Activated naive CD8-positive, alpha-beta T cell (primary cell): Measurements from ENCODE around the gene PHKB.
"Not testable (repeated sequence)": the region's sequence is repeated elsewhere in the genome, so short reads cannot be mapped to it uniquely, and the experiment has no call there.

ENCODE experiments used
- H3K27ac Mint-ChIP-seq: one replicate; pipeline ENCODE4 v1.8.0; 2021; ENCODE audit warnings: mixed read lengths
- H3K27me3 Mint-ChIP-seq: one replicate; pipeline ENCODE4 v1.8.0; 2021; ENCODE audit warnings: mixed read lengths
- H3K36me3 Mint-ChIP-seq: one replicate; pipeline ENCODE4 v1.8.0; 2021; ENCODE audit warnings: mixed read lengths
- H3K4me1 Mint-ChIP-seq: one replicate; pipeline ENCODE4 v1.8.0; 2021; ENCODE audit warnings: low read depth, mixed read lengths
- H3K4me3 Mint-ChIP-seq: one replicate; pipeline ENCODE4 v1.8.0; 2021; ENCODE audit warnings: mild to moderate bottlenecking, mixed read lengths
- H3K9me3 Mint-ChIP-seq: one replicate; pipeline ENCODE4 v1.8.0; 2021; ENCODE audit warnings: low read depth, mixed read lengths

PHKB gene

DNA sequence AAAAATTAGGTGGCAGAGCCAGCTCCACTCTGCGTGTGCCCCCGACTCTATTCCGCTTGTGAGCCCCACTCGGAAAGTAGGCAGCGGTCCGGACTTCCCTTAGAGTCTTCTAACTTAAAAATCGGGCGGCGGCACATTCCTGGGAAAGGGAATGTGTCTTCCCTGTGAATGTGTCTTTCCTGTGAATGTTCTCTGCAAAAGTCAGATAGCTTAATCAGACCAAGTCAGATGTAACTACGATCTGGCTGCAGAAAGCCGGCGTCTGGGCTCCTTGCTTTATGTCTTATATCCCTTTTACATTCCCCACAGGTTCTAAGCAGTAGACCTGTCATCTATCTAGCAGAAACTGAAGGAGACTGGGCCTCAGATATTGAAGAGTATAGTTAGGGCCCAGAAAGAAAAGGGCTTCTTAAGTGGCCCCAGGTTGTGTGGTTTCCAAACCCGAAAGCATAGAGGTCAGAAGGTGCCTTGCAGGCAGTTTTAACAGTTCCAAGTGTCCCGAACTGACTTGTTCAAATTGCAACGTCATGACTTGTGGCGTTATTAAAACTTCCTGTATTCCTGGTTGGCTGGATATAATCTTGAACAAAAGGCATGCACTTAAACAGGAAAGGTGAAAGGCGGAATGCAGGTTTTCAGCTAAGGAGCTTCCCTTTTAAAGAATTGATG is 601 bp downstream of the PHKB start:
- Mint-ChIP-seq H3K36me3 (peaks cover 6% of the 10 kb centered on the region), H3K4me3 (peak overlapping the region; percentile 99), H3K4me1 (peaks cover 74% of the 10 kb centered on the region), H3K9me3 (no peaks in the 10 kb centered on the region), H3K27ac (peak overlapping the region; percentile 93), H3K27me3 (no peaks in the 10 kb centered on the region)

DNA sequence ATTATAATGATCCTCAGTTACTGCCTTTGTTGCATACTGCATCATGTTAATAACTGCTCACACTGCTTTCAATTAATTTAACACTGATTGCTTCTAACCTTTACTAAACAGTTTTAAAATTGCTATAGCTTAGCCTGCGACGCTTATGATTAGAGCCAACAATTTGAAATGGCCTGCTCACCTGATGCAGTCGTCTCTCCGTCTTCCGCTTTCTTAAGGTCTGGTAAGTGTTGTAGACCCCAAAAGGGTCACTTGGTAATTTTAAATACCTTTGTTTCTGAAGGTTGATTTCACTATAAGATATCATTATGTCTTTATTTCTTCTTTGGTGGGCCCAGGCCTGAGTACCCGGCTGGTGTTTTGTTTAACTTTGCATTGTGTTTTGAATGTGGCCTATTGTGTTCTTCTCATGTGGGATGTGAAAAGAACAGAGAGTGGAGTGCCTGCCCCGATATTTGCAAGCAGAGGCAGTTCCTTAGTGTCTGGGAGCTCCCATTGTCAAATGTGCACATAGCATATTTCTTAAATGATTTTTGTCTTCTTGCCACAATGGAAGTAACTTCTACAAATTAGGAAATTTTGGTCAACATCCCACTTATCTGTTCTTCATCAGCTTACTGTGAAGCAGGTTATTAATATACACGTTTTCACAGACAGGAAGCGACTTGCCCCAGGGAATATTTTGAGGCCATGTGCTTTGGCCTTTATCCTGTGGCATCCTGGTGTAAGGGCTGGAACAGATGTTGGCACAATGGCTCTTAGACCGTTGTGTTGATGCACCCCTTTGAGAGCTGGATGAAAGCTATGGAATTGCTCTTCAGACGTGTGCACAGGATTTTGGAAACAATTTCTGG is 2.9 kb downstream of the PHKB start:
- Mint-ChIP-seq H3K4me1 (peaks cover 72% of the 10 kb centered on the region), H3K27ac (peak overlapping the region; percentile 5), H3K9me3 (no peaks in the 10 kb centered on the region), H3K36me3 (peaks cover 2% of the 10 kb centered on the region), H3K4me3 (peak overlapping the region; percentile 7), H3K27me3 (no peaks in the 10 kb centered on the region)

DNA sequence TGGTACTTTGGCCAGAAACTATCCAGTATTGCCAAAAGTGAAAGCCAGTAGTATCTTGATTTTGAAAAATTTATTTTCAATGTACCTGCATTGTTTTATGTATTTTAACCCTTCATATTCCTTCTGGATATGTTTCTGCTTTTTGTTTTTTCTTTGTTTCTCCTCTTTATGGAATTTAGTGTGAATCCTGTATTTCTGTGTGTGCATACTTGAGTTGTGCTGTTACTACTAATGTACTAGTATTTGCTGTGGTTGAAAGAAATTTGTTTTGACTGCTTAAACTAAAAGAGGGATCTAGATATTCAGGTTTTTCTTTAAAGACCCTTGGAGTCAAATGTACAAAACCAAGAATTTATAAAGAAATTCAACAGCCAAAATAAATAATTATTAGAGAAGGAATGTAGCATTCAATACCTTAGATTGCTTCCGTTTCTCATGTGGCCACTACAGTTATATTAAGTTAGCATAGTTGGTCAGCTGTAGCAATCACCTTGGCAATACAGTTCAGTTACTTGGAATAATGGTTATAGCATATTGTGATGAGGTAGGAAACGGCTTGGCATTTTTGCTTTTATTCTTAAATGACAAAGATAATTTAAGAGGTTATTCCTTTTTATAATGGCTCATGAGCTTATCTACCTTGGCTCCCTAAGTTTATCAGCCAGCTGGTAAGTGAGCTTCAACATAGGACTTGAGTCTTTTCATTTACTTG is 4.9 kb downstream of the PHKB start:
- no peaks in the 10 kb centered on the region for H3K27me3 Mint-ChIP-seq
- no peak overlapping the region for H3K4me3 Mint-ChIP-seq
- H3K9me3 Mint-ChIP-seq: no peaks in the 10 kb centered on the region
- peaks cover 2% of the 10 kb centered on the region for H3K36me3 Mint-ChIP-seq
- H3K4me1 Mint-ChIP-seq: peaks cover 56% of the 10 kb centered on the region
- H3K27ac Mint-ChIP-seq: no peak overlapping the region

DNA sequence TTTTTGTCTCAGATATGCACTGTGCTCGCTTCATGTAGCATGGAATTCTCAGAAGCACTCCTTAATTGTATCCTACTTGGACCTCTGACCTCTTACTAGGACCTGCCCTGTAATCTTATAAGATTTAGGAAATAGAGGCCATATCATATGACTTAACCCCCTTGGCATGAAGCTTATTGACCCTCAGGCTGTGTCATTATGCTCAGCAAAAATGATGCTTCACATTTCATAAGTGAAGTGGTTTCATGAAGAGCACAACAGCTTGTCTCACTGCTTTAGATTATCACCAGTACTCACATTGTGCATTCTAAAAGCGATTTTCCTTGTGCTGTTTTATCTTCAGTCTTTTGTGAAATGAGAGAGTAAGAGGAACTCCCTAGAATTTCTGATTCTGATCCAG is 6.4 kb downstream of the PHKB start:
- peaks cover 2% of the 10 kb centered on the region for H3K36me3 Mint-ChIP-seq
- H3K27me3 Mint-ChIP-seq: no peaks in the 10 kb centered on the region
- H3K9me3 Mint-ChIP-seq: no peaks in the 10 kb centered on the region
- no peak overlapping the region for H3K4me3 Mint-ChIP-seq
- H3K4me1 Mint-ChIP-seq: peaks cover 48% of the 10 kb centered on the region
- no peak overlapping the region for H3K27ac Mint-ChIP-seq

DNA sequence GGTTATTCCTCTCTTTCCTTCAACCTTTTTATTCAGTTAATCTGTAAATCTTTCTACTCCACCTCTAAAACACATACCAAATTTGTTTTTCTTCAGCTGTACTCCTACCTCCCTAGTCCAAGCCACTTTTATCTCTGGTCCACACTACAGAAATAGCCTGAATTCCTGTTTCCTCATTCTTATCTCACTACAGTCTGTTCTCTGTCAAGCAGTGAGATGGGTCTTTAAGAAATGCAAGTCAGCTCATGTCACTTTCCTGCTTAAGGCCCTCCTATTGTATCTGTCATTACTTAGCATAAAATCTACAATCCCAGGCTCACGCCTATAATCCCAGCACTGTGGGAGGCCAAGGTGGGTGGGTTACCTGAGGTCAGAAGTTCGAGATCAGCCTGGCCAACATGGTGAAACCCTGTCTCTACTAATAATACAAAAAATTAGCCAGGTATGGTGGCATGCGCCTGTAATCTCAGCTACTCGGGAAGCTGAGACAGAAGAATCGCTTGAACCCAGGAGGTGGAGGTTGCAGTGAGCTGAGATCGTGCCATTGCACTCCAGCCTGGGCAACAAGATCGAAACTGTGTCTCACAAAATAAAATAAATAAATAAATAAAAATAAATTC is 7.0 kb downstream of the PHKB start:
- H3K4me3 Mint-ChIP-seq, H3K27me3 Mint-ChIP-seq: not testable (repeated sequence)

DNA sequence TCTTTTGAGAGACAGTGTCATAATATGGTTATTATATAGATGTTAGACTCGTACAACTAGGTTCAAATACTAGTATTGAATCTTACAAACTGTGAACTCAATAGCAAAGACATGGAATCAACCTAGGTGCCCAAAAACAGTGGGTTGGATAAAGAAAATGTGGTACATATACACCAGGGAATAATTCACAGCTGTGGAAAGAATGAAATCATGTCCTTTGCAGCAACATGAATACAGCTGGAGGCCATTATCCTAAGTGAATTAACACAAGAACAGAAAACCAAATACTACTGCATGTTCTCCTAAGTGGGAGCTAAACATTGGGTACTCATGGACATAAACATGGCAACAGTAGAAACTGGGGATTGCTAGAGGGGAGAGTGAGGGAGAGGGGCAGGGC is 8.1 kb downstream of the PHKB start:
- Mint-ChIP-seq H3K27me3 (no peaks in the 10 kb centered on the region), H3K27ac (no peak overlapping the region), H3K36me3 (peaks cover 2% of the 10 kb centered on the region), H3K4me3 (no peak overlapping the region), H3K4me1 (peaks cover 32% of the 10 kb centered on the region), H3K9me3 (no peaks in the 10 kb centered on the region)

More for the DNA sequence above, 7.0 kb downstream of the PHKB start:
- H3K9me3 Mint-ChIP-seq, H3K36me3 Mint-ChIP-seq, H3K27ac Mint-ChIP-seq: not testable (repeated sequence)
- peaks cover 41% of the 10 kb centered on the region for H3K4me1 Mint-ChIP-seq

DNA sequence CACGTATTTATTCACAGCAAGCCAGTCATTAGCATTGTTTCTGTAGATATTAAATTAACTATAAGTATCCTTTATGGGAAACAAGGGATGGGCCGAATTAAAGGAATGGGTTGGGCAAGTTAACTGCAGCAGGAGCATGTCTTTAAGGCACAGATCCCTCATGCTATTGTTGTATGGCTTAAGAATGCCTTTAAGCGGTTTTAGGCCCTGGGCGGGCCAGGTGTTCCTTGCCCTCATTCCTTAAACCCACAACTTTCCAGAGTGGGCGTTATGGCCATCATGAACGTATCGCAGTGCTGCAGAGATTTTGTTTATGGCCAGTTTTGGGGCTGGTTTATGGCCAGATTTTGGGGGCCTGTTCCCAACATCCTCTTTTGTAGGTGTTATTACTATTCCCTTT is 9.1 kb downstream of the PHKB start:
- Mint-ChIP-seq H3K9me3 (no peaks in the 10 kb centered on the region), H3K36me3 (peaks cover 5% of the 10 kb centered on the region), H3K4me1 (peaks cover 23% of the 10 kb centered on the region), H3K27ac (no peak overlapping the region), H3K27me3 (no peaks in the 10 kb centered on the region), H3K4me3 (no peak overlapping the region)

DNA sequence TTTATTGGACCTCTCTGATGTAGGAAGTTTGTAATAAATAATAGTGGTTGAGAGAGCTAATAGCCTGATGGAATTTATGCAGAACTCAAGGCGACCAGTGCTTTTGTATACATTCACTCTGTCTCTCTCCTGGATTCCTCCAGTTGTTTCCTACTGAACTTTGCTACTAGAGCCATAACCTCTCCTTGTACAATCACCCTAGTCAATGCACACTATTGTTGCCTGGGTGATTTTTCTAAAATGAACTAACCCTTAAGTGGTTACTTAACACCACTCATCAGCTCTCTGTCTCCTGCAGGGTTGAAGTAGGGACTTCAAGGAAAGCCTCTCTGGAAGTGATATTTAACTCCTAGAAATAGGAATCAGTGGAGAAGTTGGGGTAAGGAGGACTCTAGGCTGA is 9.7 kb downstream of the PHKB start:
- peaks cover 19% of the 10 kb centered on the region for H3K4me1 Mint-ChIP-seq
- H3K27me3 Mint-ChIP-seq: no peaks in the 10 kb centered on the region
- no peak overlapping the region for H3K4me3 Mint-ChIP-seq
- no peak overlapping the region for H3K27ac Mint-ChIP-seq
- H3K9me3 Mint-ChIP-seq: no peaks in the 10 kb centered on the region
- H3K36me3 Mint-ChIP-seq: peaks cover 5% of the 10 kb centered on the region

DNA sequence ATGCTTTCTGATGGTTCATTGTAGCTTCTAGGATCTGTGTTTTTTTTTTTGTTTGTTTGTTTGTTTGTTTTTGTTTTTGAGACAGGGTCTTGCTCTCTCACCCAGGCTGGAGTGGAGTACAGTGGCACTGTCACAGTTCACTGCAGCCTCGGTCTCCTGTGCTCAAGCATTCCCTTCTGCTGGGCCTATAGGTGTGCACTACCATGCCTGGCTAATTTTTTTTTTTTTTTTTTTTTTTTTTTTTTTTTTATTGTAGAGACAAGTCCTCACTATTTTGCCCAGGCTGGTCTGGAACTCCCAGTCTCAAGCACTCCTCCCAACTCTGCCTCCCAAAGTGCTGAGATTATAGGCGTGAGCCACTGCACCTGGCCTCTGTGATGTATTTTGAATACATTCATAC is 11.9 kb downstream of the PHKB start:
- H3K27ac Mint-ChIP-seq, H3K36me3 Mint-ChIP-seq, H3K9me3 Mint-ChIP-seq, H3K4me3 Mint-ChIP-seq, H3K27me3 Mint-ChIP-seq: not testable (repeated sequence)
- H3K4me1 Mint-ChIP-seq: peaks cover 10% of the 10 kb centered on the region

DNA sequence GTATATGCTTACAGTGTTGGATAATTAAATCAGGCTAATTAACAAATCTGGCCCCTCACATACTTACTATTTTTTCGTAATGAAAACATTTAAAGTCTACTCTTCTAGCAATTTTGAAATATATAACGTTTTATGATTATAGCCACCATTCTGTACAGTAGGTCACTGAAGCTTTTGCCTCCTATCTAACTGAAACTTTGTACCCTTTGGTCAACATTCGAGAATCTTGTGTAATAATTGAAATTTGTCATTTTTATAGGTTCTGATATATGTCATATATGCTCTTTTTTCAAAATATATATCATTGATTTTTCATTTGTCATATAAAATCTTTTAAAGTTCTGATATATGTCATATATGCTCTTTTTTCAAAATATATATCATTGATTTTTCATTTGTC is 12.7 kb downstream of the PHKB start:
- Mint-ChIP-seq H3K27ac (no peak overlapping the region), H3K4me1 (peaks cover 8% of the 10 kb centered on the region)

DNA sequence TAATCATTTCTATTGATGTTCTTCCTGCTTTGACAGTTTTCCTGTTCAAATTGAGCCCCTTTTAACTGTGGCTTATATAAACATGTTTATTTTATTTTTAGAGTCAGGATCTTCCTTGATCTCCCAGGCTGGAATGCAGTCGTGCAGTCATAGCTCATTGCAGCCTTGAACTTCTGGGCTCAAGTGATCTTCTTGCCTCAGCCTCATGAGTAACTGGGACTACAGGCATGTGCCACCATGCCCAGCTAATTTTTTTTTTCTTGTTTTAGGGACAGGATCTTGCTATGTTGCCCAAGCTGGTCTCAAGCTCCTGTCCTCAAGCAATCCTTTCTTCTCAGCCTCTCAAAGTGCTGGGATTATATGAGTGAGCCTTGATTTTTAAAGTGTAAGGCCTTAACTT is 14.7 kb downstream of the PHKB start:
- no peak overlapping the region for H3K27ac Mint-ChIP-seq
- H3K27me3 Mint-ChIP-seq: no peaks in the 10 kb centered on the region
- no peaks in the 10 kb centered on the region for H3K9me3 Mint-ChIP-seq
- peaks cover 21% of the 10 kb centered on the region for H3K4me1 Mint-ChIP-seq
- no peak overlapping the region for H3K4me3 Mint-ChIP-seq
- peaks cover 7% of the 10 kb centered on the region for H3K36me3 Mint-ChIP-seq

More for the DNA sequence above, 12.7 kb downstream of the PHKB start:
- Mint-ChIP-seq H3K4me3 (no peak overlapping the region), H3K9me3 (no peaks in the 10 kb centered on the region), H3K36me3 (peaks cover 4% of the 10 kb centered on the region), H3K27me3 (no peaks in the 10 kb centered on the region)

DNA sequence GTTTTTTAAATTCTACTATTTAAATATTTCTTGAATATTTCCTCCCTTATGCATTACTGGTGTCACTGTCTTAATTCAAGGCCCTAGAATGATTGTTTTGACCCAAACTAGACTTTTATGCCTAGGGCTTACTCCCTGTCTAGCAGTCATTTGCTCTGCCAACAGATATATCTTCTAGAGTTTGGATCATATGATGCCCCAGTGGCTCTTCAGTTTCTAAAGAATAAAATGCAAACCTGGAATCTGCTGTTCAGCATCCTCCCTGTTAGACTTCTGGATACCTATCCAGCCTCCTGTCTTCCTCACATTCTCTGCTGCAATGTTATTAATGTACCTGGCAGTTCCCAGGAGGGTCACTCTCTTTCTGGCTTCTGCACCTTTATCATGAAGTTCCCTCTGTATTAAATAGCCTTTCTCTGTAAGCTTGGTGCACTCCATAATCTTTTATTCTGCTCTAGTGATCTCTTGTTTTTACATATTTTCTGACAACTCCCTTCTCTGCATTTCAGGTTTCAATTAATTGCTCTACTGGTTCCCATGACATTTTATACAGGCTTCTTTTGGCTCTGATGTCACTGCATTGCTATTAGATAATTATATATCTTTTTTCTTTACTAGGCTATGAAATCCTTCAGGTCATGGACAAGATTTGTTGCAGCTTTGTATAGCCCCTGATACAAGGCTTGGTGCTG is 15.7 kb downstream of the PHKB start:
- Mint-ChIP-seq H3K27ac (no peak overlapping the region), H3K9me3 (no peaks in the 10 kb centered on the region), H3K4me3 (no peak overlapping the region), H3K27me3 (no peaks in the 10 kb centered on the region), H3K4me1 (peaks cover 30% of the 10 kb centered on the region), H3K36me3 (peaks cover 8% of the 10 kb centered on the region)

DNA sequence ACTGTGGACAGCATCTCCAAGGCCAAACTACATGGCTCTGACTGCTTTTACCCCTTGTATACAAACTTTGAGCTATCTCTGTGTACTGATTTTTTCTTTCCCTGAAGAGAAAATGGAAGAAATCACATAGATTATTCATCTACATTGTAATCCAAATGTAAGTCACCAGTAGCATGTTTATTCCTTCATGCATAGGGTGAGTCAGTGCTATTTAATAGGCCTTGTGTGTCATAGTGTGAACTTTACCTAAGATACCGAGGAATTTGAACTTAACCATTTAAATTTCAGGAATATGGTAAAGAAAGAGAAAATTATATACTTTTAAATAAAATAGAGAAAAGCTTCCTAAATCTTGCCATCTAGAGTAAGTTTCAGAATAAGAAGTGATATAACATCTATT is 16.5 kb downstream of the PHKB start:
- H3K36me3 Mint-ChIP-seq: peaks cover 9% of the 10 kb centered on the region
- no peak overlapping the region for H3K27ac Mint-ChIP-seq
- H3K4me1 Mint-ChIP-seq: peaks cover 33% of the 10 kb centered on the region
- H3K9me3 Mint-ChIP-seq: no peaks in the 10 kb centered on the region
- H3K27me3 Mint-ChIP-seq: no peaks in the 10 kb centered on the region
- H3K4me3 Mint-ChIP-seq: no peak overlapping the region

DNA sequence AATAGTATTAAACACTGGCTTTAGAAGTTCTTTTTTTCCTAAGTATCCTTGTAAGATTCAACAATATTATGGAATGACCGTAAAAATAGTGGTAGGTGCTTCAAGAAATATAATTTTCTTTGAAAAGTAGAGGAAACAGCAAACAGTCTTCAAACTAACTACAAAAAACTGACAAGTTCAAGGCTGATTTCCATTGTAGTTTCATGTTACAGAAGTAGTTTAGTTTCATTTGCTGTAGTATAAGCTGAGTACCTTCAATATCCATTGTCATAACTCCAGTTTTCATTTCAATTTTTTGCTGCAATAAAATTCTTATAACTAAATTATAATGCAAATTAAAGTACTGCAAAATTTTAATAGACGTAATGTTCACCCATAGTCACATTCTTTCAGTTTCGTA is 19.3 kb downstream of the PHKB start:
- no peaks in the 10 kb centered on the region for H3K27me3 Mint-ChIP-seq
- H3K4me1 Mint-ChIP-seq: peaks cover 45% of the 10 kb centered on the region
- H3K36me3 Mint-ChIP-seq: peaks cover 6% of the 10 kb centered on the region
- H3K9me3 Mint-ChIP-seq: no peaks in the 10 kb centered on the region
- no peak overlapping the region for H3K27ac Mint-ChIP-seq
- no peak overlapping the region for H3K4me3 Mint-ChIP-seq
